HEK293T (cell line): ENCODE results near the gene MAEL.

ENCODE experiments used
- CTCF ChIA-PET: fragments of 350-600 bp; formaldehyde crosslinking; extraction: SDS; loops from one replicate; lab custom pipeline; 2021; ENCODE audit warnings: antibody characterized with exemption, inconsistent platforms; lab: Yijun Ruan, JAX
- POLR2A ChIA-PET: fragments of 350-600 bp; formaldehyde crosslinking; extraction: SDS; loops from one replicate; lab custom pipeline; 2020; ENCODE audit warnings: antibody characterized with exemption, inconsistent platforms; lab: Yijun Ruan, JAX
- DNase-seq: peaks from one replicate; pipeline ENCODE4 v3.0.0; 2012; ENCODE audit warnings: mixed read lengths; ENCODE audit errors: extremely low spot score
- ARNT ChIP-seq: fragments of 450-650 bp; IDR thresholded peaks from 2 replicates; pipeline ENCODE4 v1.6.1; 2017; ENCODE audit warnings: mild to moderate bottlenecking
- BHLHE40 ChIP-seq: fragments of 450-650 bp; IDR thresholded peaks from 2 replicates; pipeline ENCODE4 v1.6.1; 2016; ENCODE audit warnings: mild to moderate bottlenecking, moderate library complexity, borderline replicate concordance
- CTBP1 ChIP-seq: fragments of 450-650 bp; IDR thresholded peaks from 2 replicates; pipeline ENCODE4 v1.6.1; 2016; ENCODE audit warnings: borderline replicate concordance
- ELF4 ChIP-seq: fragments of 450-650 bp; IDR thresholded peaks from 2 replicates; pipeline ENCODE4 v1.6.1; 2017; ENCODE audit warnings: antibody characterized with exemption
- FOXA1 ChIP-seq: fragments of 450-650 bp; IDR thresholded peaks from 2 replicates; pipeline ENCODE4 v1.6.1; 2016; ENCODE audit warnings: mild to moderate bottlenecking
- FOXK2 ChIP-seq: fragments of 450-650 bp; IDR thresholded peaks from 2 replicates; pipeline ENCODE4 v1.6.1; 2016; ENCODE audit warnings: mild to moderate bottlenecking
- FOXM1 ChIP-seq: fragments of 450-650 bp; IDR thresholded peaks from 2 replicates; pipeline ENCODE4 v1.6.1; 2017; ENCODE audit warnings: mild to moderate bottlenecking, borderline replicate concordance
- HDGF ChIP-seq: fragments of 450-650 bp; IDR thresholded peaks from 2 replicates; pipeline ENCODE4 v1.6.1; 2017; ENCODE audit warnings: antibody characterized with exemption, borderline replicate concordance
- L3MBTL2 ChIP-seq: fragments of 450-650 bp; conservative IDR thresholded peaks from 2 replicates; pipeline ENCODE4 v1.6.1; 2016; ENCODE audit warnings: mild to moderate bottlenecking
- LEF1 ChIP-seq: fragments of 450-650 bp; IDR thresholded peaks from 2 replicates; pipeline ENCODE4 v1.6.1; 2017; ENCODE audit warnings: mild to moderate bottlenecking, borderline replicate concordance
- NFRKB ChIP-seq: fragments of 450-650 bp; IDR thresholded peaks from 2 replicates; pipeline ENCODE4 v1.6.1; 2016; ENCODE audit warnings: mild to moderate bottlenecking, moderate library complexity
- SP1 ChIP-seq: fragments of 450-650 bp; IDR thresholded peaks from 2 replicates; pipeline ENCODE4 v1.6.1; 2017
- SUZ12 ChIP-seq: fragments of 450-650 bp; IDR thresholded peaks from 2 replicates; pipeline ENCODE4 v1.6.1; 2016; ENCODE audit warnings: mild to moderate bottlenecking
- TARDBP ChIP-seq: fragments of 450-650 bp; IDR thresholded peaks from 2 replicates; pipeline ENCODE4 v1.6.1; 2016
- ZNF384 ChIP-seq: fragments of 450-650 bp; IDR thresholded peaks from 2 replicates; pipeline ENCODE4 v1.6.1; 2016
- TF ChIP-seq, protein P1 (sequence below): fragments of 450-650 bp; IDR thresholded peaks from 2 replicates; pipeline ENCODE4 v1.6.1; 2016

MAEL gene

DNA sequence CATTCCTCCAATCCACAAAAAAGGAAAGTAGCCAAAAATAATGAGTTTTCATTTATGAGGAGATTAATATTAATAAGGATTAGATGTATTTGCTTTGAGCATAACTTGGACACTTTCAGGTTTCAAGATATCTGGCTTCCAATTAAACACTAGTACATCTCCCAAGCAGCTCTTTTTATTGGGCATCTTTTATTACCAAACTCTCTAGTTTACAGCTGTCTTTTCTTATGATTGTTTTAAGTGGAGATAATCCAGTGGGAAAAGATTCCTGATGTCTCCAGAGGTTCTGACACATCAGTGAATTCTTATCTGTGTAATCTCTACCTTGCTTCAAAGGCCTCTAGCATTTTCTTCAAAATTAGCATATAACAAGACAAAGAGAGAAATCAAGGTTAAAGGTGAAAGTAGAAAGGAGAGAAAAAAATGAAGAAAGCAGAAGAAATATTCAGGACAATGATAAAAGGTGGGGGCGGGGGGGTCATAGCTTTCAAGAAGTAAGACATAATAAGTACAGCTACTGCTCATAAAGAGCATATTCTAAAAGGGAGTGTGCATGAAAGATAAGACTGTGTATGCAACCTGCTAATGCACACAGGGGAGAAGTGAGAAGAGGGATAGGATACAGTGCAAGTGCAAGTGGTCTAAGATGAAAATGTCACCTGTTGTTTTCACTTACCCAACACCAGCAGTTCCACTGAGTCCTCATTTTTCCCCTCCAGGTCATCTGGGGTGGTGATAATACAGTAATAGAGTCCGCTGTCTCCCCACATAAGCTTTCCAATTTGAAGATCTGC lies 32.8 kb upstream of the MAEL start:
- ChIA-PET CTCF (interaction anchor here (0.6 to 0.7 kb wide), 2 partner anchors 19 to 1593 kb away, joined by 3 to 4 read pairs; no protein-coding TSS in a partner anchor), POLR2A (no interaction called here)
- TF ChIP-seq SP1, result no peak
- no peak for TF ChIP-seq L3MBTL2
- no peak for TF ChIP-seq CTBP1
- no peak for TF ChIP-seq FOXA1
- no peak for TF ChIP-seq TARDBP
- no peak for TF ChIP-seq SUZ12
- TF ChIP-seq ZNF384, result no peak
- no peak for TF ChIP-seq LEF1
- TF ChIP-seq BHLHE40, result no peak
- no peak for TF ChIP-seq NFRKB
- TF ChIP-seq HDGF, result no peak
- no peak for TF ChIP-seq FOXK2
- TF ChIP-seq, protein P1, sequence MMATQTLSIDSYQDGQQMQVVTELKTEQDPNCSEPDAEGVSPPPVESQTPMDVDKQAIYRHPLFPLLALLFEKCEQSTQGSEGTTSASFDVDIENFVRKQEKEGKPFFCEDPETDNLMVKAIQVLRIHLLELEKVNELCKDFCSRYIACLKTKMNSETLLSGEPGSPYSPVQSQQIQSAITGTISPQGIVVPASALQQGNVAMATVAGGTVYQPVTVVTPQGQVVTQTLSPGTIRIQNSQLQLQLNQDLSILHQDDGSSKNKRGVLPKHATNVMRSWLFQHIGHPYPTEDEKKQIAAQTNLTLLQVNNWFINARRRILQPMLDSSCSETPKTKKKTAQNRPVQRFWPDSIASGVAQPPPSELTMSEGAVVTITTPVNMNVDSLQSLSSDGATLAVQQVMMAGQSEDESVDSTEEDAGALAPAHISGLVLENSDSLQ, result no peak
- TF ChIP-seq FOXM1, result no peak
- TF ChIP-seq ARNT, result no peak
- TF ChIP-seq ELF4, result no peak
- DNase-seq, result no peak

DNA sequence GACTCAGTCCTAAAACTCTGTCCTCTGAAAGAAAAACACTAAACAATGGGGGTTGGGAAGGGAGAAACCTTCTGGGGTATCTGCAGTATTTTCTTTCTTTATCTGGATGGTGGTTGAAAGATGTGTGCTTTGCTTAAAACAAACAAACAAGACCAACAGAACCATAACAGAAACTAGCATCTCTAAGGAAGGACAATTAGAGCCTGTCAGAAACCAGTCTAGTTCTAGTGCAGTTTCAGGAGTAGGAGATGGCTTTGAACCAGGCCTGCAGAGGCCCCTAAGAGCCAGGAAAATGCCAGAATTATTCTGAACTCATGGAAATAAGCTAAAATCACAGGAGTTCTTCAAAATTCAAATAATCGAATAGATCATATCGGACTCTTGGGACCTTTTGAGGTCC lies 32.2 kb upstream of the MAEL start:
- DNase-seq, result no peak
- TF ChIP-seq FOXM1, result no peak
- TF ChIP-seq FOXK2, result no peak
- TF ChIP-seq ELF4, result no peak
- CTCF ChIA-PET, result no interaction called here
- POLR2A ChIA-PET, result no interaction called here

DNA sequence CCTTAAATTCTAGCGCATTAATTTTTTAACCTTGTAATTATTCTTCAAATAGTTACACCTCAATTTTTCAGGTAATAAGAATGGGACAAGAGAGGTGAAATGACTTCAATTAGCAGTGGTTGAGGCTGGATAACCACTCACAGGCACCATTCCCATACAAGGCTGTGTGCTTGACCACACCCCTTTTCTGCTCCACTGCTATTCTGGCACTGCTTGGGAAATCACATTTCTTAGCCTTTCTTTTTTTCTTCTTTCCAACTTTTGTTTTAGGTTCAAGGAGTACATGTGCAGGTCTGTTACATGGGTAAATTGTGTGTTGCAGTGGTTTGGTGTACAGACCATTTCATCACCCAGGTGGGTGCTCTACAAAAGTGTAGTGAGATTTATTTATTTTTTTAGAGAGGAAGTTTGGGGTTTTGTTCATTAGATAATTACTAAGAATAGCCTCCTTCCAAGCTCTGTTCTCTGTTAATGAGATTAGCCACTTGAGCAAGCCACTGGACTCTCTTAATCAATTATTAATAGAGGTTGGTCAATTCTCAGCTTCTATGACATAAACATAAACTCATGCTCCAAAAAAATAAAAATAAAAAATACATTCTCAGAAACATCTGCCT lies 28.1 kb upstream of the MAEL start:
- no peak for DNase-seq
- TF ChIP-seq ZNF384 (no peak), L3MBTL2 (no peak), TARDBP (no peak), ARNT (no peak), CTBP1 (no peak)
- POLR2A ChIA-PET, result no interaction called here
- CTCF ChIA-PET, result no interaction called here

DNA sequence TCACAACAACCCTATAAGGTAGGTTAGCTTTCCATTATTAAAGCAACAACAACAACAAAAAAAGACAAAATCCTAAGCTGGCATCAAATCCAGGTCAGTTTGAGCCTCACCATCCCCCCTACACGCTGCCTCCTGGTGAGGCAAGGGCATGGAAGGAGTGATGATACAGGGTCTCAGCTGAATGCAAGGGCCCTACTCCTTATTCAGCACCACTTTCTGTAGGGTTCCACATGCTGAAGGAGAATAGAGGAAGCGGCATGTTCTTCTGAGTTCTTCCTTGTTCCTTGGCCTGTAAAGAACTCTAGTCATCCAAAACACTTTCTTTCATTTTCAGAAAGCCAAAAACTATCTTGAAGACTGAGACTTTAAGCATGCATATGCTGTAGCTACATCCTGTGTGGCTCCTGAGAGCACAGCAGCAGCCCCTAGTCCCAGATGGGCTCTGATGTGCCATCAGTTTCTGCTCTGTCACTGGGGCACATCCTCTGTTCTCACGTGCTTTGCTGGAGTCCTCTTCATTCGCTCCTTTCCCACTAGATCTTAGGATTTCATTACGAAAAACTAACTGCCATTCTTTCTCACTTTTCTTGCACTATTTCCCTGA lies 19.9 kb upstream of the MAEL start:
- CTCF ChIA-PET, result interaction anchor here (0.7 to 1.6 kb wide), 2 partner anchors 59 to 75 kb away, joined by 3 to 4 read pairs; no protein-coding TSS in a partner anchor
- POLR2A ChIA-PET, result no interaction called here
- no peak for DNase-seq
- TF ChIP-seq ZNF384, result no peak
- no peak for TF ChIP-seq ELF4
- TF ChIP-seq FOXM1, result no peak
- no peak for TF ChIP-seq LEF1
- no peak for TF ChIP-seq BHLHE40
- TF ChIP-seq HDGF, result no peak
- TF ChIP-seq L3MBTL2, result no peak
- TF ChIP-seq SP1, result no peak
- no peak for TF ChIP-seq FOXK2
- TF ChIP-seq TARDBP, result no peak
- TF ChIP-seq ARNT, result no peak
- no peak for TF ChIP-seq NFRKB
- TF ChIP-seq, protein P1, result no peak
- TF ChIP-seq FOXA1, result no peak
- TF ChIP-seq CTBP1, result no peak
- no peak for TF ChIP-seq SUZ12

DNA sequence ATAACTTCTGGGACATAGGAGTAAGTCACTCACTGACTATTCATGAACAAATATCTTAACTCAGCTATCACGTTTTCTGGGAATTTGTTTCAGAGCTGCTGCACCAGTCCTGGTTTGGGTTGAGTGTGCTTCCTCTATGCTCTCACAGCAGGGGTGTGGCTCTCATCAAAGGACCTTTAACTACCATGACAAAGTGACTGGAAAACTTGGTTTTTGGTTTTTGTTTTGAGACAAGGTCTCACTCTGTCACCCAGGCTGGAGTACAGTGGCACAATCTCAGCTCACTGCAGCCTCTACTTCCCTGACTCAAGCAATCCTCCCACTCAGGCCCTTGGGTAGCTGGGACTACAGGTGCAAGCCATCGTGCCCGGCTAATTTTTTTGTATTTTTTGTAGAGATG lies 17.8 kb upstream of the MAEL start:
- TF ChIP-seq FOXK2 (no peak), HDGF (no peak), SUZ12 (no peak), FOXA1 (no peak), ZNF384 (no peak), BHLHE40 (no peak)
- POLR2A ChIA-PET, result no interaction called here
- DNase-seq, result no peak
- CTCF ChIA-PET, result interaction anchor here (0.6 kb wide), 1 partner anchor 1420 kb away, joined by 3 read pairs; no protein-coding TSS in a partner anchor

DNA sequence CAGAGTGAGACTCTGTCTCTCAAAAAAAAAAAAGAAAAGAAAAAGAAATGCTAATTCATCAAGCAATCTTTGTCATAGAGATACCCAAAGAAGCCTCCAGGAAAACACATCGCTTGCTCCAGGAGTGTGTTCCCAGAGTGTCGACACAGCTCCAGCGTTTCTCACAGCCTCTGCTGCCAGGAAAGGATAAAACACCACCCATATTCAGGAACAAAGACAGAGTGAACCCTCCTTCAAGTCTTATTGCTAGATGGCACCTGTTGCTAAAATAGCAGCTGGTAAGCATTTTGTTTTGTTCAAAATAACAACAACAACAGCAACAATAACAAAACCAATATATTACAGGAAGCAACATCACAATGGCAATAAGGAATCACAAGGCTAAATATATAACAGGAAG lies 16.9 kb upstream of the MAEL start:
- CTCF ChIA-PET, result interaction anchor here (0.6 kb wide), 1 partner anchor 69 kb away, joined by 4 read pairs; no protein-coding TSS in a partner anchor
- POLR2A ChIA-PET, result interaction anchor here (0.8 kb wide), 1 partner anchor 133 kb away, joined by 3 read pairs; the partner anchor contains the start of gene POGK
- no peak for DNase-seq
- no peak for TF ChIP-seq NFRKB
- no peak for TF ChIP-seq ELF4
- no peak for TF ChIP-seq ZNF384
- TF ChIP-seq SUZ12, result no peak
- TF ChIP-seq FOXM1, result no peak
- TF ChIP-seq ARNT, result no peak
- no peak for TF ChIP-seq SP1
- TF ChIP-seq LEF1, result no peak
- TF ChIP-seq CTBP1, result no peak
